ENCODE data around the gene PARM1.

DNA sequence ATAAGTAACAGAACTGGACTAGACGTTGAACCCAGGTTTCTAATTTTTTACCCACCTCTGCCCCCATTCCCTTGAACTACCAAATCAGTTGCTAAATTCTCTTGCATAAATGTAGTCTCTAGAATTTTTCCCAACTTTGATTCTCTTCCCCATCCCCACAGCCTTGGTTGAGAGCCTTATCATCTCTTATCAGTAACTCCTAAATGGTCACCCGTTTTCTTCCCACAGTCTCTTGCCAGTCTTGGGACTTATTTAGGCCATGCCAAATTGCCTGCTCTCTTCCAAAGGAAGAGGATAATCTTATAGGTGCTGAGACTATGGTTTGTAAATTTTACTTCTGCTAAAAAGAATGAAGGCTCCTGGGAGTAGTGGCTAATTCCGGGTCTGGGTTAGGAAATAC, 13.3 kb downstream of the PARM1 start:
- TF ChIP-seq, protein P1, sequence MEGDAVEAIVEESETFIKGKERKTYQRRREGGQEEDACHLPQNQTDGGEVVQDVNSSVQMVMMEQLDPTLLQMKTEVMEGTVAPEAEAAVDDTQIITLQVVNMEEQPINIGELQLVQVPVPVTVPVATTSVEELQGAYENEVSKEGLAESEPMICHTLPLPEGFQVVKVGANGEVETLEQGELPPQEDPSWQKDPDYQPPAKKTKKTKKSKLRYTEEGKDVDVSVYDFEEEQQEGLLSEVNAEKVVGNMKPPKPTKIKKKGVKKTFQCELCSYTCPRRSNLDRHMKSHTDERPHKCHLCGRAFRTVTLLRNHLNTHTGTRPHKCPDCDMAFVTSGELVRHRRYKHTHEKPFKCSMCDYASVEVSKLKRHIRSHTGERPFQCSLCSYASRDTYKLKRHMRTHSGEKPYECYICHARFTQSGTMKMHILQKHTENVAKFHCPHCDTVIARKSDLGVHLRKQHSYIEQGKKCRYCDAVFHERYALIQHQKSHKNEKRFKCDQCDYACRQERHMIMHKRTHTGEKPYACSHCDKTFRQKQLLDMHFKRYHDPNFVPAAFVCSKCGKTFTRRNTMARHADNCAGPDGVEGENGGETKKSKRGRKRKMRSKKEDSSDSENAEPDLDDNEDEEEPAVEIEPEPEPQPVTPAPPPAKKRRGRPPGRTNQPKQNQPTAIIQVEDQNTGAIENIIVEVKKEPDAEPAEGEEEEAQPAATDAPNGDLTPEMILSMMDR (IDR thresholded peaks at IDR 0.05), result no peak
- TF ChIP-seq POLR2A (IDR thresholded peaks at IDR 0.05) (no peak), EP300 (IDR thresholded peaks at IDR 0.05) (no peak), POLR2AphosphoS5 (IDR thresholded peaks at IDR 0.05) (no peak)
